Endothelial cell of umbilical vein (primary cell): ENCODE results near the gene TRNAU1AP. TPM values are rescaled to one million over a fixed set of nuclear protein-coding genes. Genes with fewer than 3 reads are reported as not detected.
A peak's percentile ranks its signal among the peaks of the same experiment; 100 is the strongest.

ENCODE experiments used
- BruUV-seq: library from RNA; stranded (reverse); fragments of 400-500 nt; replicated peaks from 2 replicates; lab custom pipeline; 2021; lab: Mats Ljungman, UMichigan
- CTCF ChIA-PET: fragments of 300-600, 350-600 bp; sonication (Branson Sonifier 250); formaldehyde crosslinking; loops from one replicate; lab custom pipeline; 2021; ENCODE audit warnings: antibody characterized with exemption, inconsistent platforms; lab: Charles Lee
- POLR2A ChIA-PET: fragments of 300-600, 350-600 bp; sonication (Branson Sonifier 250); formaldehyde crosslinking; loops from one replicate; lab custom pipeline; 2021; ENCODE audit warnings: antibody characterized with exemption, inconsistent platforms; lab: Charles Lee
- DNase-seq: peaks from one replicate; pipeline ENCODE4 v3.0.0-alpha.2; 2011; ENCODE audit warnings: low read depth, low spot score
- FAIRE-seq: peaks from 2 replicates; lab custom pipeline; 2011; peaks lifted over from hg19 to GRCh38; lab: Jason Lieb, UNC
- H2AFZ ChIP-seq: 2 replicates; pipeline ENCODE4 v1.6.0; 2012; ENCODE audit warnings: low read depth, low read length, control low read depth, inconsistent platforms
- H3K27ac ChIP-seq: 2 replicates; pipeline ENCODE4 v1.5.1; 2011; ENCODE audit warnings: low read depth, mild to moderate bottlenecking, control low read depth, low read length, moderate library complexity; ENCODE audit not compliant: insufficient read depth
- H3K27me3 ChIP-seq, 2 experiments: 2 replicates each; pipeline versions ENCODE4 v1.6.0 to v1.6.1; 2011; ENCODE audit warnings: low read length in 2 of 2, mixed read lengths in 1 of 2; ENCODE audit not compliant: control insufficient read depth in 2 of 2, insufficient read depth in 2 of 2
- H3K36me3 ChIP-seq, 2 experiments: 2 replicates in 1 of 2; 3 replicates in 1 of 2; pipeline ENCODE4 v1.5.1; 2011; ENCODE audit warnings: low read length in 2 of 2, mild to moderate bottlenecking in 1 of 2, moderate library complexity in 1 of 2; ENCODE audit not compliant: control insufficient read depth in 2 of 2, insufficient read depth in 2 of 2; ENCODE audit errors: extremely low read depth in 1 of 2
- H3K4me1 ChIP-seq: 3 replicates; pipeline ENCODE4 v1.5.1; 2011; ENCODE audit warnings: mild to moderate bottlenecking, low read length; ENCODE audit not compliant: control insufficient read depth, insufficient read depth; ENCODE audit errors: extremely low read depth
- H3K4me2 ChIP-seq: 2 replicates; pipeline ENCODE4 v1.6.1; 2011; ENCODE audit warnings: low read length, control low read depth, mixed read lengths; ENCODE audit not compliant: insufficient read depth
- H3K4me3 ChIP-seq, 3 experiments: fragments of 200-600 bp in 1 of 3; sonication (generic), shearing (Covaris generic) in 1 of 3; replicated peaks in 1 of 3; 2 replicates each; pipeline ENCODE4 v1.5.1; 2011 to 2016; ENCODE audit warnings: control low read depth in 3 of 3, low read length in 3 of 3, mild to moderate bottlenecking in 2 of 3, inconsistent platforms in 1 of 3, low read depth in 1 of 3, moderate library complexity in 1 of 3; ENCODE audit not compliant: insufficient read depth in 1 of 3
- H3K79me2 ChIP-seq: 2 replicates; pipeline ENCODE4 v1.6.0; 2012; ENCODE audit warnings: low read length, inconsistent platforms; ENCODE audit not compliant: control insufficient read depth, insufficient read depth
- H3K9ac ChIP-seq: replicated peaks from 2 replicates; pipeline ENCODE3; 2011; ENCODE audit warnings: low read length, control low read depth; ENCODE audit not compliant: insufficient read depth; ENCODE audit errors: extremely low read depth
- H3K9me1 ChIP-seq: replicated peaks from 3 replicates; pipeline ENCODE4 v1.6.0; 2011; ENCODE audit warnings: mild to moderate bottlenecking, low read length; ENCODE audit not compliant: control insufficient read depth, insufficient read depth; ENCODE audit errors: extremely low read depth
- H3K9me3 ChIP-seq: replicated peaks from 2 replicates; pipeline ENCODE4 v1.5.1; 2012; ENCODE audit warnings: low read length, inconsistent platforms; ENCODE audit not compliant: control insufficient read depth, insufficient read depth
- H4K20me1 ChIP-seq: replicated peaks from 2 replicates; pipeline ENCODE3; 2011; ENCODE audit warnings: mild to moderate bottlenecking, low read length; ENCODE audit not compliant: control insufficient read depth, insufficient read depth; ENCODE audit errors: extremely low read depth
- EZH2 ChIP-seq: IDR thresholded peaks from 2 replicates; pipeline ENCODE4 v1.6.1; 2012; ENCODE audit warnings: borderline replicate concordance, low read depth, mild to moderate bottlenecking, moderate library complexity, low read length, inconsistent platforms; ENCODE audit not compliant: severe bottlenecking
- FOS ChIP-seq: IDR thresholded peaks from 2 replicates; pipeline ENCODE4 v1.6.1; 2011; ENCODE audit warnings: mild to moderate bottlenecking, low read length, moderate library complexity, borderline replicate concordance; ENCODE audit not compliant: insufficient read depth
- POLR2A ChIP-seq: IDR thresholded peaks from 2 replicates; pipeline ENCODE4 v1.6.1; 2012; ENCODE audit warnings: low read depth, mild to moderate bottlenecking, control low read depth, low read length
- POLR2AphosphoS5 ChIP-seq: IDR thresholded peaks from 2 replicates; pipeline ENCODE4 v1.6.1; 2012; ENCODE audit warnings: low read depth, mild to moderate bottlenecking, control low read depth, low read length, moderate library complexity; ENCODE audit not compliant: insufficient read depth
- dilution Hi-C: fragments of 300-500 bp; cut with MboI; formaldehyde crosslinking; loops from one replicate; pipeline ENCODE4 v1.15.0; 2019; ENCODE audit warnings: low sequenced_read_pairs; ENCODE audit not compliant: extremely low pct_ligation_motif_present
- intact Hi-C: fragments of 100-400 bp; cut with micrococcal nuclease; formaldehyde crosslinking; loops from one replicate; pipeline ENCODE4 v1.10.0; 2022
- polyA plus RNA-seq, 4 experiments: library from polyadenylated mRNA; depleted of rRNA in 3 of 4; stranded (reverse) in 3 of 4; unstranded in 1 of 4; fragments of >200 nt; gene quantifications; 2 replicates each; pipeline versions ENCODE4 v1.2.1 to v1.2.3, GENCODE V29; 2011 to 2012; ENCODE audit warnings: missing spikeins in 1 of 4
- total RNA-seq: library from RNA; stranded (reverse); gene quantifications from 2 replicates; pipeline ENCODE4 v1.2.3, GENCODE V29; 2021
- TF ChIP-seq, protein P1 (sequence below): IDR thresholded peaks from 2 replicates; pipeline ENCODE4 v1.6.1; 2011; ENCODE audit not compliant: insufficient read depth, insufficient read length
- TF ChIP-seq, protein P2 (sequence below), 2 donors: IDR thresholded peaks; 1 replicate in 1 of 2; 2 replicates in 1 of 2; pipeline ENCODE4 v1.5.1; 2011; ENCODE audit warnings: low read length in 2 of 2, mild to moderate bottlenecking in 2 of 2, moderate library complexity in 2 of 2, control low read depth in 1 of 2, inconsistent platforms in 1 of 2, low read depth in 1 of 2; ENCODE audit not compliant: insufficient read depth in 1 of 2; ENCODE audit errors: extremely low read depth in 1 of 2

TRNAU1AP gene
- total and polyA plus RNA-seq, 2 donors (not counting 3 experiments of a cell fraction or from before 2014, with no cell fraction given) = 32.7 to 46.2 TPM

DNA sequence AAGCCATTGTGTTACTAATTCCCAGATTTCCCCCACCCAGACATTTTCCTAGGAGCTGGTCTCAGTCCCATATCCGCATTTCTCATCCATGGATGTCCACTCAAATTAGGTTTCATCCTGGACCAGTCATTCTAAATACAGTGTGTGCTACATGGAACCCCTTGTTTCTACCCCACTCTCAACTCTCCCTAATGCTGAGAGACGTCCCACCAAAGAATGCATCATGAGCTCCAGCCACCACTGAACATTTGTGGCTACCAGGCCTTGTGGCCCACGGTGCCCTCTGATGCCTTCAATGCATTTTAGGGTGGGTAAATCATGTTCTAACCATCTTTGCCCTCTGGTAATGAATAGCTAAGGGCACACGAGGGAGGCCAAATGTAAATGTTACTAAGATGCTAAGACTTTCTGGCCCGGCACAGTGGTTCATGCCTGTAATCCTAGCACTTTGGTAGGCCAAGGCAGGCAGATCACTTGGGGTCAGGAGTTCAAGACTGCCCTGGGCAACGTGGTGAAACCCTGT lies 25.9 kb downstream of the TRNAU1AP start:
- Histone ChIP-seq H3K36me3 (peaks cover 18 to 23% of the 10 kb centered on the region in 2 experiments), H2AFZ (no peak overlapping the region), H3K9ac (no peak overlapping the region), H3K4me3 (no peak overlapping the region), H4K20me1 (peaks cover 4% of the 10 kb centered on the region), H3K79me2 (peaks cover 32% of the 10 kb centered on the region), H3K4me2 (no peak overlapping the region), H3K27me3 (no peaks in the 10 kb centered on the region), H3K9me3 (no peaks in the 10 kb centered on the region), H3K27ac (no peak overlapping the region), H3K9me1 (no peaks in the 10 kb centered on the region), H3K4me1 (peaks cover 31% of the 10 kb centered on the region)
- intact Hi-C loops = no loop called here
- TF ChIP-seq, protein P1, sequence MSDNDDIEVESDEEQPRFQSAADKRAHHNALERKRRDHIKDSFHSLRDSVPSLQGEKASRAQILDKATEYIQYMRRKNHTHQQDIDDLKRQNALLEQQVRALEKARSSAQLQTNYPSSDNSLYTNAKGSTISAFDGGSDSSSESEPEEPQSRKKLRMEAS = no peak
- TF ChIP-seq POLR2AphosphoS5 (no peak), POLR2A (no peak), FOS (no peak), EZH2 (no peak)
- TF ChIP-seq, protein P2, sequence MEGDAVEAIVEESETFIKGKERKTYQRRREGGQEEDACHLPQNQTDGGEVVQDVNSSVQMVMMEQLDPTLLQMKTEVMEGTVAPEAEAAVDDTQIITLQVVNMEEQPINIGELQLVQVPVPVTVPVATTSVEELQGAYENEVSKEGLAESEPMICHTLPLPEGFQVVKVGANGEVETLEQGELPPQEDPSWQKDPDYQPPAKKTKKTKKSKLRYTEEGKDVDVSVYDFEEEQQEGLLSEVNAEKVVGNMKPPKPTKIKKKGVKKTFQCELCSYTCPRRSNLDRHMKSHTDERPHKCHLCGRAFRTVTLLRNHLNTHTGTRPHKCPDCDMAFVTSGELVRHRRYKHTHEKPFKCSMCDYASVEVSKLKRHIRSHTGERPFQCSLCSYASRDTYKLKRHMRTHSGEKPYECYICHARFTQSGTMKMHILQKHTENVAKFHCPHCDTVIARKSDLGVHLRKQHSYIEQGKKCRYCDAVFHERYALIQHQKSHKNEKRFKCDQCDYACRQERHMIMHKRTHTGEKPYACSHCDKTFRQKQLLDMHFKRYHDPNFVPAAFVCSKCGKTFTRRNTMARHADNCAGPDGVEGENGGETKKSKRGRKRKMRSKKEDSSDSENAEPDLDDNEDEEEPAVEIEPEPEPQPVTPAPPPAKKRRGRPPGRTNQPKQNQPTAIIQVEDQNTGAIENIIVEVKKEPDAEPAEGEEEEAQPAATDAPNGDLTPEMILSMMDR (IDR thresholded peaks at IDR 0.05; ENCODE audit: extremely low read depth in 1 of 2, insufficient read depth in 1 of 2, low read depth in 1 of 2, low read length in 2 of 2) = no peak
- no TSS peak for BruUV-seq
- dilution Hi-C loops = no loop called here
- CTCF ChIA-PET = interaction anchor here (0.9 to 4.7 kb wide), 5 partner anchors 10 to 62 kb away, joined by 3 to 44 read pairs (median 5); no protein-coding TSS in a partner anchor
- FAIRE-seq (peak; percentile 21), DNase-seq (no peak)
- POLR2A ChIA-PET = interaction anchor here (0.6 to 4.3 kb wide), 7 partner anchors 8 to 67 kb away, joined by 3 to 59 read pairs (median 5); partner anchors contain the start of gene TRNAU1AP
